K562 (cell line): Measurements from ENCODE around the gene PCDH9. TPM values are rescaled to one million over a fixed set of nuclear protein-coding genes. Genes with fewer than 3 reads are reported as not detected.

Source experiments
- ATAC-seq: fragments of 200-7000 bp; cut with Tn5 transposase; 3 replicates; pipeline ENCODE4 v1.9.1; 2020; ENCODE audit warnings: moderate library complexity
- BruUV-seq: library from RNA; stranded (reverse); fragments of 400-500 nt; replicated peaks from 2 replicates; lab custom pipeline; 2021; lab: Mats Ljungman, UMichigan
- CTCF ChIA-PET: fragments of 300-600 bp; formaldehyde crosslinking; extraction: SDS; loops from one replicate; lab custom pipeline; 2021; ENCODE audit warnings: low intra/inter-chr PET ratio; lab: Yijun Ruan, JAX
- POLR2A ChIA-PET: fragments of 300-600, 350-650 bp; sonication (Branson Sonifier 250); formaldehyde crosslinking; extraction: SDS; loops from one replicate; lab custom pipeline; 2021; ENCODE audit warnings: antibody characterized with exemption, inconsistent platforms; lab: Yijun Ruan, JAX
- DNase-seq, 4 experiments: peaks; one replicate each; pipeline versions ENCODE4 v3.0.0 to v3.0.0-alpha.2; 2011 to 2018; ENCODE audit warnings: low spot score in 3 of 4, mixed read lengths in 3 of 4; ENCODE audit errors: extremely low read depth in 1 of 4
- FAIRE-seq: peaks from 2 replicates; lab custom pipeline; 2011; peaks lifted over from hg19 to GRCh38; lab: Jason Lieb, UNC
- H2AFZ ChIP-seq: 2 replicates; pipeline ENCODE4 v1.6.0; 2011; ENCODE audit warnings: low read depth, low read length, control low read depth, inconsistent platforms
- H3K27ac ChIP-seq: fragments of 200-600 bp; 3 replicates; pipeline ENCODE4 v1.8.0; 2011; ENCODE audit warnings: low read depth, mild to moderate bottlenecking, control low read depth, inconsistent platforms, low read length, moderate library complexity, mixed read lengths; ENCODE audit errors: extremely low read depth
- H3K27me3 ChIP-seq, 2 experiments: fragments of 300-600 bp in 1 of 2; 2 replicates in 1 of 2; 3 replicates in 1 of 2; pipeline versions ENCODE4 v1.6.0 to v1.8.0; 2011; ENCODE audit warnings: inconsistent platforms in 2 of 2, low read length in 2 of 2, mild to moderate bottlenecking in 1 of 2, mixed read lengths in 1 of 2, moderate library complexity in 1 of 2; ENCODE audit not compliant: control insufficient read depth in 2 of 2, insufficient read depth in 2 of 2
- H3K36me3 ChIP-seq: fragments of 300-600 bp; 3 replicates; pipeline ENCODE4 v1.8.0; 2011; ENCODE audit warnings: mild to moderate bottlenecking, low read length, inconsistent platforms; ENCODE audit not compliant: control insufficient read depth, insufficient read depth
- H3K4me1 ChIP-seq, 2 experiments: fragments of 200-600 bp in 1 of 2; replicated peaks in 1 of 2; 2 replicates in 1 of 2; 3 replicates in 1 of 2; pipeline versions ENCODE4 v1.5.1 to v1.8.0; 2011; ENCODE audit warnings: inconsistent platforms in 2 of 2, low read length in 2 of 2, mild to moderate bottlenecking in 1 of 2, mixed read lengths in 1 of 2, moderate library complexity in 1 of 2; ENCODE audit not compliant: control insufficient read depth in 2 of 2, insufficient read depth in 2 of 2
- H3K4me2 ChIP-seq: 2 replicates; pipeline ENCODE4 v1.6.1; 2011; ENCODE audit warnings: low read length, control low read depth, inconsistent platforms, mixed read lengths; ENCODE audit not compliant: insufficient read depth
- H3K4me3 ChIP-seq: fragments of 200-600 bp; sonication (generic), shearing (Covaris generic); 2 replicates; pipeline ENCODE4 v1.5.1; 2016; ENCODE audit warnings: control low read depth, inconsistent platforms
- H3K79me2 ChIP-seq: fragments of 200-600 bp; 3 replicates; pipeline ENCODE4 v1.8.0; 2011; ENCODE audit warnings: low read length, inconsistent platforms; ENCODE audit not compliant: control insufficient read depth, insufficient read depth
- H3K9ac ChIP-seq, 2 experiments: 2 replicates each; pipeline versions ENCODE4 v1.6.0 to v1.6.1; 2011; ENCODE audit warnings: low read depth in 2 of 2, low read length in 2 of 2, control low read depth in 1 of 2, inconsistent platforms in 1 of 2, mild to moderate bottlenecking in 1 of 2, mixed read lengths in 1 of 2; ENCODE audit not compliant: insufficient read depth in 1 of 2
- H3K9me1 ChIP-seq: one replicate; pipeline ENCODE4 v1.6.0; 2011; ENCODE audit warnings: inconsistent platforms, mild to moderate bottlenecking, low read length, moderate library complexity; ENCODE audit not compliant: control insufficient read depth, insufficient read depth
- H3K9me3 ChIP-seq: replicated peaks from 2 replicates; pipeline ENCODE4 v1.5.1; 2011; ENCODE audit warnings: low read depth, low read length, inconsistent platforms; ENCODE audit not compliant: control insufficient read depth, insufficient read depth
- H4K20me1 ChIP-seq: replicated peaks from 2 replicates; pipeline ENCODE4 v1.6.1; 2011; ENCODE audit warnings: low read length, inconsistent platforms, mixed read lengths; ENCODE audit not compliant: control insufficient read depth, insufficient read depth
- BRCA1 ChIP-seq, 2 experiments: fragments of 450-650 bp in 1 of 2; sonication (generic) in 1 of 2; formaldehyde crosslinking in 1 of 2; IDR thresholded peaks; 2 replicates each; pipeline versions ENCODE4 v1.5.0 to v1.6.1; 2017 to 2020; ENCODE audit warnings: mild to moderate bottlenecking in 1 of 2, missing genetic modification reagents in 1 of 2
- CHD4 ChIP-seq: fragments of 200-600 bp; sonication (generic); IDR thresholded peaks from 3 replicates; pipeline ENCODE4 v1.6.1; 2012; ENCODE audit warnings: low read depth, mild to moderate bottlenecking, mixed read lengths, low read length, inconsistent platforms; ENCODE audit not compliant: insufficient read depth, insufficient replicate concordance, poor library complexity, severe bottlenecking
- RAD21 ChIP-seq, 2 experiments: fragments of 250-450 bp in 1 of 2; fragments of 450-650 bp in 1 of 2; sonication (Bioruptor Pico) in 1 of 2; formaldehyde crosslinking in 1 of 2; IDR thresholded peaks in 1 of 2; conservative IDR thresholded peaks in 1 of 2; 2 replicates each; pipeline versions ENCODE4 v1.4.0 to v1.8.0; 2020 to 2022; ENCODE audit warnings: mild to moderate bottlenecking in 2 of 2, moderate library complexity in 1 of 2
- STAT5A ChIP-seq: IDR thresholded peaks from 2 replicates; pipeline ENCODE4 v1.6.1; 2012; ENCODE audit warnings: low read length, inconsistent platforms, borderline replicate concordance
- TSC22D4 ChIP-seq: fragments of 450-650 bp; IDR thresholded peaks from 2 replicates; pipeline ENCODE4 v1.6.1; 2016; ENCODE audit warnings: missing genetic modification characterization, missing biosample characterization, control low read depth
- WGBS: fragments of 100-300 bp; shearing (Covaris generic); methylation state at CpG from one replicate; pipeline ENCODE4 v1.1.6; 2016; ENCODE audit warnings: low coverage, mixed read lengths; ENCODE audit not compliant: insufficient coverage; ENCODE audit errors: missing lambda C conversion rate; 5-methylcytosine and 5-hydroxymethylcytosine counted together
- in situ Hi-C: fragments of 300-500 bp; cut with MboI; formaldehyde crosslinking; loops from 4 replicates; pipeline ENCODE4 v1.15.0; 2018; ENCODE audit warnings: inconsistent platforms, mixed read lengths
- intact Hi-C: fragments of 100-400 bp; cut with micrococcal nuclease; formaldehyde crosslinking; loops from 2 replicates; pipeline ENCODE4 v1.14.2; 2022
- polyA plus RNA-seq, 8 experiments: library from polyadenylated mRNA; depleted of rRNA in 4 of 8; stranded (reverse) in 5 of 8; unstranded in 3 of 8; fragments of >200 nt; fragmentation: Nextera tagmentation in 2 of 8; fragmentation: Illumina TruSeq in 1 of 8; extraction: Ambion mirVana in 2 of 8; extraction: Trizol in 1 of 8; gene quantifications; 2 replicates each; pipeline versions ENCODE4 v1.2.1 to v1.2.3, GENCODE V29; 2011 to 2014; ENCODE audit warnings: inconsistent platforms in 1 of 8, missing spikeins in 1 of 8
- total RNA-seq, 7 experiments: library from RNA; depleted of rRNA in 6 of 7; stranded (reverse); fragments of >200 nt in 6 of 7; fragmentation: Illumina TruSeq in 2 of 7; extraction: Trizol in 2 of 7; gene quantifications; 2 replicates each; pipeline versions ENCODE4 v1.2.1 to v1.2.3, GENCODE V29; 2011 to 2021; ENCODE audit warnings: low replicate concordance in 1 of 7
- TF ChIP-seq, protein P1 (sequence below): fragments of 250-450 bp; sonication (Bioruptor Pico); IDR thresholded peaks from 2 replicates; pipeline ENCODE4 v1.9.0; 2021; ENCODE audit warnings: mild to moderate bottlenecking

Gene PCDH9
- total and polyA plus RNA-seq, 9 of the 15 experiments (the other 6 are each of a cell fraction or from before 2014, with no cell fraction given), result 1.1 to 6.7 (median 4.9) TPM

- in situ Hi-C loops, result no loop called here
- BruUV-seq, result no TSS peak
- Histone ChIP-seq H3K79me2 (no peaks in the 10 kb centered on the region), H3K9me3 (no peaks in the 10 kb centered on the region), H3K27me3 (no peaks in the 10 kb centered on the region), H3K9ac (no peak overlapping the region), H3K36me3 (no peaks in the 10 kb centered on the region), H4K20me1 (no peaks in the 10 kb centered on the region), H3K9me1 (no peaks in the 10 kb centered on the region)
- intact Hi-C loops, result no loop called here
- POLR2A ChIA-PET, result interaction anchor here (0.7 kb wide), 1 partner anchor 677 kb away, joined by 3 read pairs; no protein-coding TSS in a partner anchor
- ATAC-seq, result no peak
- TF ChIP-seq CHD4 (no peak), BRCA1 (IDR thresholded peaks at IDR 0.05) (0 out of 2 replicates have a peak, but pooled peaks have one; percentile 74), BRCA1 (CRISPR knock-in tag; IDR thresholded peaks at IDR 0.05) (no peak), TSC22D4 (tag) (no peak), STAT5A (no peak), RAD21 (CRISPR knock-in tag; conservative IDR thresholded peaks at IDR 0.05 in 1 of 2, IDR thresholded peaks at IDR 0.05 in 1 of 2) (no peak)
- TF ChIP-seq, protein P1, sequence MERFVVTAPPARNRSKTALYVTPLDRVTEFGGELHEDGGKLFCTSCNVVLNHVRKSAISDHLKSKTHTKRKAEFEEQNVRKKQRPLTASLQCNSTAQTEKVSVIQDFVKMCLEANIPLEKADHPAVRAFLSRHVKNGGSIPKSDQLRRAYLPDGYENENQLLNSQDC (CRISPR knock-in tag), result no peak
- TF ChIP-seq, all 486 proteins: peak for 1
- Histone ChIP-seq H3K27ac (no peak overlapping the region), H3K4me2 (no peak overlapping the region), H3K4me3 (no peak overlapping the region), H3K4me1 (no peaks in the 10 kb centered on the region; a peak in 3 of 5 replicates), H2AFZ (no peak overlapping the region)
- CTCF ChIA-PET, result no interaction called here
- DNase-seq (no peak), FAIRE-seq (no peak)
- WGBS, result 53% methylated on average over 3 of the region's 3 CpGs
Measured at GRCh38 chr13:66557357-66557756, 672.8 kb downstream of the PCDH9 start.
